SU-DHL-6 (cell line): ENCODE data around the gene OR51B6.

Experiments
- H2AFZ ChIP-seq: fragments of 200-600 bp; sonication (generic); 2 replicates; pipeline ENCODE4 v1.6.1; 2014; ENCODE audit warnings: low read depth, mild to moderate bottlenecking, moderate library complexity, mixed read lengths, antibody characterized with exemption, low read length; ENCODE audit not compliant: severe bottlenecking
- H3F3A ChIP-seq: fragments of 200-600 bp; shearing (Covaris generic); 2 replicates; pipeline ENCODE4 v1.6.0; 2016; ENCODE audit warnings: antibody characterized with exemption, mild to moderate bottlenecking; ENCODE audit not compliant: insufficient read depth
- H3K27ac ChIP-seq: fragments of 200-600 bp; sonication (generic); 2 replicates; pipeline ENCODE4 v1.5.1; 2016; ENCODE audit warnings: low read depth, mild to moderate bottlenecking, low read length, moderate library complexity, mixed read lengths
- H3K27me3 ChIP-seq: fragments of 200-600 bp; sonication (generic), shearing (Covaris generic); 2 replicates; pipeline ENCODE4 v1.6.0; 2014; ENCODE audit warnings: mild to moderate bottlenecking, low read length
- H3K36me3 ChIP-seq: fragments of 200-600 bp; sonication (generic); 2 replicates; pipeline ENCODE4 v1.6.1; 2014; ENCODE audit warnings: mild to moderate bottlenecking, low read length, mixed read lengths
- H3K4me2 ChIP-seq: fragments of 300-600, 200-600 bp; shearing (Covaris generic), sonication (generic); 2 replicates; pipeline ENCODE4 v1.6.0; 2014; ENCODE audit warnings: low read length, low read depth, mild to moderate bottlenecking; ENCODE audit not compliant: poor library complexity, severe bottlenecking
- H3K4me3 ChIP-seq: fragments of 200-600 bp; sonication (generic); 2 replicates; pipeline ENCODE4 v1.5.1; 2014; ENCODE audit warnings: antibody characterized with exemption, low read length, mild to moderate bottlenecking, mixed read lengths; ENCODE audit not compliant: insufficient read depth, poor library complexity, severe bottlenecking
- H3K79me2 ChIP-seq: fragments of 200-600 bp; sonication (generic); 2 replicates; pipeline ENCODE4 v1.6.1; 2014; ENCODE audit warnings: mild to moderate bottlenecking, low read length, moderate library complexity; ENCODE audit not compliant: insufficient read depth
- H3K9ac ChIP-seq: fragments of 200-600 bp; sonication (generic); 2 replicates; pipeline ENCODE4 v1.7.0; 2014; ENCODE audit warnings: mild to moderate bottlenecking, low read length
- H3K9me2 ChIP-seq: fragments of 200-600 bp; sonication (generic); replicated peaks from 2 replicates; pipeline ENCODE4 v1.6.1; 2014; ENCODE audit warnings: low read length; ENCODE audit not compliant: insufficient read depth
- H3K9me3 ChIP-seq: fragments of 200-600 bp; sonication (generic); 2 replicates; pipeline ENCODE4 v1.6.1; 2014; ENCODE audit warnings: low read length, mixed read lengths; ENCODE audit not compliant: insufficient read depth
- H4K20me1 ChIP-seq: fragments of 200-600 bp; sonication (generic); 2 replicates; pipeline ENCODE4 v1.6.1; 2014; ENCODE audit warnings: low read depth, mild to moderate bottlenecking, antibody characterized with exemption, low read length, moderate library complexity, mixed read lengths
- CTCF ChIP-seq: fragments of 200-600 bp; sonication (generic); IDR thresholded peaks from one replicate; pipeline ENCODE4 v1.5.1; 2017; ENCODE audit warnings: antibody characterized with exemption, mild to moderate bottlenecking, low read length, moderate library complexity; ENCODE audit not compliant: insufficient read depth, poor library complexity, severe bottlenecking
- EZH2phosphoT487 ChIP-seq: fragments of 200-600 bp; sonication (generic), shearing (Covaris generic); conservative IDR thresholded peaks from 2 replicates; pipeline ENCODE4 v1.6.1; 2018; ENCODE audit warnings: mild to moderate bottlenecking, antibody characterized with exemption, low read length, moderate library complexity, mixed read lengths

Gene OR51B6

GRCh38 chr11:5384335-5384734 is 33.0 kb downstream of the OR51B6 start:
- no peak overlapping the region for H2AFZ ChIP-seq
- no peaks in the 10 kb centered on the region for H3K79me2 ChIP-seq
- no peak overlapping the region for H3K4me2 ChIP-seq
- no peaks in the 10 kb centered on the region for H3K9me3 ChIP-seq
- H3K27me3 ChIP-seq: no peaks in the 10 kb centered on the region
- H3K36me3 ChIP-seq: no peaks in the 10 kb centered on the region
- H3K9ac ChIP-seq: no peak overlapping the region
- H4K20me1 ChIP-seq: no peaks in the 10 kb centered on the region
- no peak overlapping the region for H3K4me3 ChIP-seq
- no peaks in the 10 kb centered on the region for H3F3A ChIP-seq
- H3K9me2 ChIP-seq: no peaks in the 10 kb centered on the region
- H3K27ac ChIP-seq: no peak overlapping the region
- TF ChIP-seq CTCF (no peak), EZH2phosphoT487 (no peak)

DNA sequence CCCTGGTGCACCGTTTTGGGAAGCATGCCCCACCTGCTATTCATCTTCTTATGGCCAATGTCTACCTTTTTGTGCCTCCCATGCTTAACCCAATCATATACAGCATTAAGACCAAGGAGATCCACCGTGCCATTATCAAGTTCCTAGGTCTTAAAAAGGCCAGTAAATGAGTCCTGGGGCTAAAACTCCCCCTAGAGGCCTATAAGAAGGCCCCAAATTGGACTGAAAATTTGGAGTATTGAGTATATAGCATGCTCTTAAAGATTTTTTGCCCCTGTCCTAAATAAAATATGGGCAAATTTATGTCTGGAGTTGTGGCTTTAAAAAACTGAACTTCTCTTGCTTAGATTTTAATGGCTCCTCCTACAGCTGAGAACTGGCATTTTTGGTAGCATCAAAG is 38.9 kb downstream of the OR51B6 start:
- H3K9me3 ChIP-seq: no peaks in the 10 kb centered on the region
- no peaks in the 10 kb centered on the region for H3F3A ChIP-seq
- H3K27ac ChIP-seq: no peak overlapping the region

GRCh38 chr11:5394091-5394490 is 42.8 kb downstream of the OR51B6 start:
- no peak overlapping the region for H2AFZ ChIP-seq
- no peaks in the 10 kb centered on the region for H3K79me2 ChIP-seq
- no peaks in the 10 kb centered on the region for H3K36me3 ChIP-seq
- no peak overlapping the region for H3K4me3 ChIP-seq
- H3K9me3 ChIP-seq: no peaks in the 10 kb centered on the region
- H3K27me3 ChIP-seq: no peaks in the 10 kb centered on the region
- H4K20me1 ChIP-seq: no peaks in the 10 kb centered on the region
- no peak overlapping the region for H3K9ac ChIP-seq
- H3K27ac ChIP-seq: no peak overlapping the region
- no peak for TF ChIP-seq CTCF
- TF ChIP-seq EZH2phosphoT487: no peak
- no peak overlapping the region for H3K4me2 ChIP-seq
- no peaks in the 10 kb centered on the region for H3K9me2 ChIP-seq
- H3F3A ChIP-seq: no peaks in the 10 kb centered on the region

More for the DNA sequence above, 38.9 kb downstream of the OR51B6 start:
- H3K4me2 ChIP-seq: no peak overlapping the region
- no peaks in the 10 kb centered on the region for H3K36me3 ChIP-seq
- no peak overlapping the region for H2AFZ ChIP-seq
- no peak overlapping the region for H3K4me3 ChIP-seq
- no peak overlapping the region for H3K9ac ChIP-seq
- H3K9me2 ChIP-seq: no peaks in the 10 kb centered on the region
- TF ChIP-seq EZH2phosphoT487 (no peak), CTCF (no peak)
- H4K20me1 ChIP-seq: no peaks in the 10 kb centered on the region
- no peaks in the 10 kb centered on the region for H3K79me2 ChIP-seq
- H3K27me3 ChIP-seq: no peaks in the 10 kb centered on the region

GRCh38 chr11:5398936-5399335 is 47.6 kb downstream of the OR51B6 start:
- Histone ChIP-seq H3K36me3 (no peaks in the 10 kb centered on the region), H4K20me1 (no peaks in the 10 kb centered on the region), H3K4me3 (no peak overlapping the region), H3K9ac (no peak overlapping the region), H3K9me2 (no peaks in the 10 kb centered on the region), H3K27ac (no peak overlapping the region), H3F3A (no peaks in the 10 kb centered on the region), H2AFZ (no peak overlapping the region), H3K4me2 (no peak overlapping the region), H3K27me3 (no peaks in the 10 kb centered on the region), H3K9me3 (no peaks in the 10 kb centered on the region), H3K79me2 (no peaks in the 10 kb centered on the region)
- no peak for TF ChIP-seq CTCF
- no peak for TF ChIP-seq EZH2phosphoT487
